ENCODE results near the gene CWC25. TPM values are rescaled to one million over a fixed set of nuclear protein-coding genes. Genes with fewer than 3 reads are reported as not detected.

CWC25 gene
- total and polyA plus RNA-seq, 4 donors: 20.1 to 21.4 (median 21.2) TPM

DNA sequence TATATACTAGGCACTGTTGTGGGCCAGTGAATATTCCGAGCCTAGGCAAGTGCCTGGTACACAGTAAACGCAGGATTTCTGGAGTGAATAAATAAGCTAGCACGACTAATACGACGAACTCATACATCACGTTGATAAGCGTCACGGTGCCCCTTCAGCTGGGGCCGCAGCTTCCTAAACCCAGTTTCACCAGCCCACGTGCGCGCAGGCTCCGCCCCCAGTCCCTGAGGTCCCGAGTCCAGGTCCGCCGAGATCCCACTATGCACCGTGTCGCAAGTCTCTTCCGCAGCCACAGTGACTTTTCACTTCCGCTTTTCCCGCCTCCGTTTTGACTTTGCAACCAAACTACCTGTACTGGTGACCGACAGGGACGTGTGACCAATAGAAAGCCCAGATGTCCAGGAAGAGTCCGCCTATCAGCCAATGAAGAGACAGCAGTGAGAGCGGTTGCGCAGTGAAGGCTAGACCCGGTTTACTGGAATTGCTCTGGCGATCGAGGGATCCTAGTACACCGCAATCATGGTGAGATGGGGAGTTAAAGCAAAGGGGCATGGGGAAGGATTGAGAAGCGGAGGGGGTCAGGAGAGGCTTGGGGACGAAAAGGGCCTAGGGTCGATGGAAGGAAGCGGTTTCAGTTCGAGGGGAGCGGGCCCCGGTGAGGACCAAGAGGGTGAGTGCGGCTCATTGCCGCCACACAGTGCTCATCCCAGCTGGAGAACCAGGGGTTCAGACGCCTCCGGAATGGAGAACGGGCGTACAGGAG is 72.6 kb downstream of the CWC25 start, which contains the start of gene PSMB3:
PSMB3 (plus strand) TSS at position 434 of the 763 bp plus-strand sequence; CDS start at position 520, 86 bp downstream.
- peaks cover 0 to 41% (median 6%) of the 10 kb centered on the region in 5 donors for H3K4me1 ChIP-seq (ENCODE audit: control insufficient read depth in 5 of 5, insufficient read depth in 5 of 5, low read length in 5 of 5)

GRCh38 chr17:38751808-38752307 is 73.3 kb downstream of the CWC25 start:
- Histone ChIP-seq H3K9ac (ENCODE audit: insufficient read depth in 1 of 2, low read length in 2 of 2) (peak overlapping the region in 1 of 2 donors; percentile 53), H3K4me3 (peak overlapping the region; percentile 66), H3K9me3 (ENCODE audit: control insufficient read depth in 4 of 4, insufficient read depth in 3 of 4, low read length in 3 of 4) (no peaks in the 10 kb centered on the region), H3K27ac (ENCODE audit: low read depth in 1 of 2, low read length in 1 of 2) (peak overlapping the region; percentile 85 to 96), H3K27me3 (ENCODE audit: control insufficient read depth in 3 of 3, insufficient read depth in 3 of 3, low read length in 2 of 3) (peaks cover 0 to 16% (median 10%) of the 10 kb centered on the region in 3 donors), H3K36me3 (ENCODE audit: control insufficient read depth in 4 of 4, insufficient read depth in 4 of 4, low read length in 4 of 4) (peaks cover 5 to 18% (median 9%) of the 10 kb centered on the region in 4 donors), H3K4me1 (ENCODE audit: control insufficient read depth in 5 of 5, insufficient read depth in 5 of 5, low read length in 5 of 5) (peaks cover 0 to 42% (median 6%) of the 10 kb centered on the region in 5 donors)
- 0% methylated on average over 44 of the region's 44 CpGs for WGBS, 2 donors
- TF ChIP-seq CTCF (IDR thresholded peaks at IDR 0.05; ENCODE audit: control extremely low read depth, extremely low read depth): no peak
- peak; percentile 24 for ATAC-seq (ENCODE audit: insufficient read depth, low FRiP score)
- peak; percentile 89 to 93 (median 90) for DNase-seq

More for the DNA sequence above, 72.6 kb downstream of the CWC25 start, which contains the start of gene PSMB3:
- peaks cover 7 to 18% (median 10%) of the 10 kb centered on the region in 4 donors for H3K36me3 ChIP-seq (ENCODE audit: control insufficient read depth in 4 of 4, insufficient read depth in 4 of 4, low read length in 4 of 4)
- DNase-seq (peak; percentile 98 to 100 (median 99)), ATAC-seq (ENCODE audit: insufficient read depth, low FRiP score) (peak; percentile 80)
- peak within 1 kb of the TSS; percentile 78 for H3K4me3 ChIP-seq
- WGBS, 2 donors: 0% methylated on average over 44 of the region's 44 CpGs
- peak within 1 kb of the TSS; percentile 56 to 87 for H3K9ac ChIP-seq (ENCODE audit: insufficient read depth in 1 of 2, low read length in 2 of 2)
- H3K27ac ChIP-seq (ENCODE audit: low read depth in 1 of 2, low read length in 1 of 2): peak within 1 kb of the TSS; percentile 85 to 96
- no peak for TF ChIP-seq CTCF (IDR thresholded peaks at IDR 0.05; ENCODE audit: control extremely low read depth, extremely low read depth)
- H3K9me3 ChIP-seq (ENCODE audit: control insufficient read depth in 4 of 4, insufficient read depth in 3 of 4, low read length in 3 of 4): no peaks in the 10 kb centered on the region
- peaks cover 0 to 16% (median 10%) of the 10 kb centered on the region in 3 donors for H3K27me3 ChIP-seq (ENCODE audit: control insufficient read depth in 3 of 3, insufficient read depth in 3 of 3, low read length in 2 of 3)

GRCh38 chr17:38751144-38751807 is 73.8 kb downstream of the CWC25 start:
- peaks cover 3 to 48% (median 6%) of the 10 kb centered on the region in 5 donors for H3K4me1 ChIP-seq (ENCODE audit: control insufficient read depth in 5 of 5, insufficient read depth in 5 of 5, low read length in 5 of 5)
- no peaks in the 10 kb centered on the region for H3K9me3 ChIP-seq (ENCODE audit: control insufficient read depth in 4 of 4, insufficient read depth in 3 of 4, low read length in 3 of 4)
- ATAC-seq (ENCODE audit: insufficient read depth, low FRiP score) (no peak), DNase-seq (no peak)
- peak overlapping the region; percentile 76 to 96 for H3K27ac ChIP-seq (ENCODE audit: low read depth in 1 of 2, low read length in 1 of 2)
- 4% methylated on average over 10 of the region's 10 CpGs for WGBS, 2 donors
- no peak overlapping the region for H3K4me3 ChIP-seq
- H3K27me3 ChIP-seq (ENCODE audit: control insufficient read depth in 3 of 3, insufficient read depth in 3 of 3, low read length in 2 of 3): peaks cover 0 to 16% (median 10%) of the 10 kb centered on the region in 3 donors
- no peak overlapping the region for H3K9ac ChIP-seq (ENCODE audit: insufficient read depth in 1 of 2, low read length in 2 of 2)
- peaks cover 3 to 15% (median 8%) of the 10 kb centered on the region in 4 donors for H3K36me3 ChIP-seq (ENCODE audit: control insufficient read depth in 4 of 4, insufficient read depth in 4 of 4, low read length in 4 of 4)
- no peak for TF ChIP-seq CTCF (IDR thresholded peaks at IDR 0.05; ENCODE audit: control extremely low read depth, extremely low read depth)

Small RNAs within 50 kb of the gene (small RNA-seq; reads per million reads assigned to genes)
- gene MIR4727 (ENCODE audit: low replicate concordance) (not detected), gene RNU6-866P (ENCODE audit: low replicate concordance) (not detected), gene SNORA21 (ENCODE audit: low replicate concordance) (not detected), gene SNORA21B (ENCODE audit: low replicate concordance) (not detected)

Other genes starting within 250 kb of the CWC25 start
- 10 to 100 TPM in 1 of 2 donors, 1 to 10 TPM in 1; 2.4 to 15.0 TPM for gene SRCIN1, start 219.4 kb downstream of the CWC25 start, total RNA-seq
- gene SRCIN1, start 219.4 kb downstream of the CWC25 start, polyA plus RNA-seq: 1 to 10 TPM; 1.5 to 2.5 TPM
- 1 to 10 TPM in 1 of 2 donors, under 1 TPM in 1; 0.40 to 2.8 TPM for gene EPOP, start 150.4 kb downstream of the CWC25 start, total RNA-seq
- 1 to 10 TPM; 1.6 to 2.8 TPM for gene EPOP, start 150.4 kb downstream of the CWC25 start, polyA plus RNA-seq
- gene MLLT6, start 120.0 kb downstream of the CWC25 start, total RNA-seq: 100 to 1,000 TPM in 1 of 2 donors, 10 to 100 TPM in 1; 70.1 to 108 TPM
- 10 to 100 TPM; 64.0 to 70.6 TPM for gene MLLT6, start 120.0 kb downstream of the CWC25 start, polyA plus RNA-seq
- gene CISD3, start 95.0 kb downstream of the CWC25 start, total RNA-seq: 10 to 100 TPM in 1 of 2 donors, 1 to 10 TPM in 1; 2.4 to 49.7 TPM
- gene CISD3, start 95.0 kb downstream of the CWC25 start, polyA plus RNA-seq: 10 to 100 TPM; 34.4 to 41.5 TPM
- 10 to 100 TPM; 29.2 to 43.3 TPM for gene PCGF2, start 77.0 kb downstream of the CWC25 start, total RNA-seq
- gene PCGF2, start 77.0 kb downstream of the CWC25 start, polyA plus RNA-seq: 10 to 100 TPM; 17.1 to 61.4 TPM
- gene PSMB3, start 72.6 kb downstream of the CWC25 start, total RNA-seq: 100 to 1,000 TPM in 1 of 2 donors, 10 to 100 TPM in 1; 81.3 to 175 TPM
- gene PSMB3, start 72.6 kb downstream of the CWC25 start, polyA plus RNA-seq: 100 to 1,000 TPM; 293 to 374 TPM
- 10 to 100 TPM; 42.1 to 42.3 TPM for gene PIP4K2B, start 25.8 kb downstream of the CWC25 start, total RNA-seq
- gene PIP4K2B, start 25.8 kb downstream of the CWC25 start, polyA plus RNA-seq: 10 to 100 TPM; 16.1 to 16.3 TPM
- gene RPL23, start 28.4 kb upstream of the CWC25 start, total RNA-seq: 1,000 to 10,000 TPM in 1 of 2 donors, 100 to 1,000 TPM in 1; 989 to 1,269 TPM
- gene RPL23, start 28.4 kb upstream of the CWC25 start, polyA plus RNA-seq: 1,000 to 10,000 TPM; 2,276 to 4,467 TPM
- 100 to 1,000 TPM in 1 of 2 donors, 10 to 100 TPM in 1; 78.8 to 140 TPM for gene LASP1, start 44.7 kb upstream of the CWC25 start, total RNA-seq
- 10 to 100 TPM; 65.5 to 85.1 TPM for gene LASP1, start 44.7 kb upstream of the CWC25 start, polyA plus RNA-seq
- not detected for gene FBXO47, start 142.1 kb upstream of the CWC25 start, total RNA-seq
- not detected for gene FBXO47, start 142.1 kb upstream of the CWC25 start, polyA plus RNA-seq